HepG2 (cell line): ENCODE measurements around the gene C5orf58. TPM values are rescaled to one million over a fixed set of nuclear protein-coding genes. Genes with fewer than 3 reads are reported as not detected.

ENCODE experiments used
- ATAC-seq: fragments of 200-7000 bp; cut with Tn5 transposase; 3 replicates; pipeline ENCODE4 v1.9.1; 2020; ENCODE audit warnings: mild to moderate bottlenecking, moderate library complexity
- BruUV-seq: library from RNA; stranded (reverse); fragments of 400-500 nt; replicated peaks from 2 replicates; lab custom pipeline; 2021; lab: Mats Ljungman, UMichigan
- CTCF ChIA-PET: fragments of 300-600 bp; formaldehyde crosslinking; extraction: SDS; loops from one replicate; lab custom pipeline; 2021; ENCODE audit warnings: low total read pairs, inconsistent platforms, low intra/inter-chr PET ratio; lab: Yijun Ruan, JAX
- POLR2A ChIA-PET: fragments of 350-600 bp; sonication (Branson Sonifier 250); formaldehyde crosslinking; loops from one replicate; lab custom pipeline; 2020; ENCODE audit warnings: antibody characterized with exemption, inconsistent platforms; lab: Yijun Ruan, JAX
- DNase-seq: peaks from one replicate; pipeline ENCODE4 v3.0.0-alpha.2; 2015; ENCODE audit warnings: low spot score
- FAIRE-seq: peaks from 3 replicates; lab custom pipeline; 2011; peaks lifted over from hg19 to GRCh38; lab: Jason Lieb, UNC
- H2AFZ ChIP-seq: one replicate; pipeline ENCODE4 v1.6.1; 2011; ENCODE audit warnings: low read length, inconsistent platforms
- H3K27ac ChIP-seq: fragments of 300-600 bp; 3 replicates; pipeline ENCODE4 v1.8.0; 2011; ENCODE audit warnings: mixed run types, mild to moderate bottlenecking, mixed read lengths, low read length, inconsistent platforms; ENCODE audit not compliant: insufficient read depth; ENCODE audit errors: extremely low read length
- H3K27me3 ChIP-seq, 2 experiments: fragments of 200-600 bp in 1 of 2; 2 replicates in 1 of 2; 3 replicates in 1 of 2; pipeline versions ENCODE4 v1.6.0 to v1.8.0; 2011; ENCODE audit warnings: low read length in 2 of 2, mild to moderate bottlenecking in 2 of 2, moderate library complexity in 2 of 2, inconsistent platforms in 1 of 2; ENCODE audit not compliant: insufficient read depth in 2 of 2, control insufficient read depth in 1 of 2
- H3K36me3 ChIP-seq, 2 experiments: fragments of 200-600 bp in 1 of 2; replicated peaks in 1 of 2; 2 replicates in 1 of 2; 3 replicates in 1 of 2; pipeline versions ENCODE4 v1.5.1 to v1.8.0; 2011; ENCODE audit warnings: low read length in 2 of 2, inconsistent platforms in 1 of 2; ENCODE audit not compliant: insufficient read depth in 2 of 2, control insufficient read depth in 1 of 2
- H3K4me1 ChIP-seq: 2 replicates; pipeline ENCODE4 v1.5.1; 2012; ENCODE audit warnings: low read length, inconsistent platforms; ENCODE audit not compliant: insufficient read depth
- H3K4me2 ChIP-seq: 2 replicates; pipeline ENCODE4 v1.6.0; 2011; ENCODE audit warnings: low read depth, low read length, inconsistent platforms
- H3K4me3 ChIP-seq, 3 experiments: fragments of 200-600 bp in 1 of 3; sonication (generic), shearing (Covaris generic) in 1 of 3; replicated peaks in 1 of 3; 2 replicates each; pipeline ENCODE4 v1.5.1; 2011 to 2016; ENCODE audit warnings: low read length in 3 of 3, inconsistent platforms in 2 of 3, low read depth in 2 of 3, mild to moderate bottlenecking in 2 of 3, control low read depth in 1 of 3, mixed read lengths in 1 of 3; ENCODE audit not compliant: insufficient read depth in 1 of 3
- H3K79me2 ChIP-seq: one replicate; pipeline ENCODE4 v1.6.1; 2011; ENCODE audit warnings: low read length, inconsistent platforms; ENCODE audit not compliant: insufficient read depth
- H3K9ac ChIP-seq: 2 replicates; pipeline ENCODE4 v1.6.0; 2011; ENCODE audit warnings: mild to moderate bottlenecking, low read depth, low read length, inconsistent platforms; ENCODE audit not compliant: insufficient read depth
- H3K9me3 ChIP-seq: 2 replicates; pipeline ENCODE4 v1.5.1; 2012; ENCODE audit warnings: mild to moderate bottlenecking, low read length
- H4K20me1 ChIP-seq: 2 replicates; pipeline ENCODE4 v1.6.0; 2011; ENCODE audit warnings: inconsistent platforms, mild to moderate bottlenecking, low read length, moderate library complexity; ENCODE audit not compliant: insufficient read depth
- AHR ChIP-seq: IDR thresholded peaks from 2 replicates; pipeline ENCODE4 v1.6.1; 2018; ENCODE audit warnings: missing genetic modification reagents, missing compliant biosample characterization
- HIVEP1 ChIP-seq: sonication (generic); formaldehyde crosslinking; IDR thresholded peaks from 2 replicates; pipeline ENCODE4 v1.4.0; 2020; ENCODE audit warnings: mild to moderate bottlenecking, missing genetic modification reagents
- JARID2 ChIP-seq: sonication (generic); formaldehyde crosslinking; IDR thresholded peaks from 2 replicates; pipeline ENCODE4 v1.8.1; 2023; ENCODE audit warnings: missing genetic modification reagents, inconsistent platforms; ENCODE audit not compliant: insufficient replicate concordance
- MED1 ChIP-seq: sonication (generic); formaldehyde crosslinking; IDR thresholded peaks from 2 replicates; pipeline ENCODE4 v1.4.0; 2020; ENCODE audit warnings: missing genetic modification reagents
- MIER3 ChIP-seq: IDR thresholded peaks from 2 replicates; pipeline ENCODE4 v1.6.1; 2016; ENCODE audit warnings: missing compliant biosample characterization, borderline replicate concordance
- NCOA1 ChIP-seq: sonication (generic); formaldehyde crosslinking; IDR thresholded peaks from 2 replicates; pipeline ENCODE4 v1.9.0; 2021; ENCODE audit warnings: missing genetic modification reagents
- REPIN1 ChIP-seq: sonication (generic); formaldehyde crosslinking; IDR thresholded peaks from 2 replicates; pipeline ENCODE4 v1.8.0; 2022; ENCODE audit warnings: missing genetic modification reagents, low read depth, mild to moderate bottlenecking, borderline replicate concordance
- ZNF235 ChIP-seq: sonication (generic); formaldehyde crosslinking; IDR thresholded peaks from 2 replicates; pipeline ENCODE4 v1.8.1; 2023; ENCODE audit warnings: mild to moderate bottlenecking, missing genetic modification reagents, borderline replicate concordance
- ZNF558 ChIP-seq: sonication (generic); formaldehyde crosslinking; IDR thresholded peaks from 2 replicates; pipeline ENCODE4 v1.9.0; 2022; ENCODE audit warnings: mild to moderate bottlenecking, missing genetic modification reagents, borderline replicate concordance
- ZNF850 ChIP-seq: sonication (generic); formaldehyde crosslinking; conservative IDR thresholded peaks from 2 replicates; pipeline ENCODE4 v1.9.0; 2021; ENCODE audit warnings: mild to moderate bottlenecking, missing genetic modification reagents
- WGBS: methylation state at CpG from one replicate; pipeline ENCODE4 v1.1.6; 2017; ENCODE audit warnings: low lambda C conversion rate; 5-methylcytosine and 5-hydroxymethylcytosine counted together
- in situ Hi-C: cut with HindIII; loops from 2 replicates; pipeline ENCODE4 v1.10.0; 2017; ENCODE audit warnings: low pct_unique_long_range_greater_than_20kb; ENCODE audit not compliant: extremely low pct_ligation_motif_present
- intact Hi-C: fragments of 100-400 bp; cut with micrococcal nuclease; formaldehyde crosslinking; loops from one replicate; pipeline ENCODE4 v1.10.0; 2022; ENCODE audit not compliant: unreplicated experiment
- polyA plus RNA-seq, 8 experiments: library from polyadenylated mRNA; depleted of rRNA in 3 of 8; stranded (reverse) in 7 of 8; unstranded in 1 of 8; fragments of >200 nt; fragmentation: Illumina TruSeq in 4 of 8; extraction: Trizol in 4 of 8; gene quantifications; 2 replicates each; pipeline versions ENCODE4 v1.2.1 to v1.2.3, GENCODE V29; 2011 to 2016; ENCODE audit warnings: low read depth in 4 of 8, missing spikeins in 1 of 8, mixed read lengths in 1 of 8; ENCODE audit not compliant: insufficient read depth in 1 of 8
- total RNA-seq, 5 experiments: library from RNA; depleted of rRNA; stranded (reverse); fragments of >200 nt; fragmentation: Illumina TruSeq; extraction: Trizol; gene quantifications; 2 replicates each; pipeline ENCODE4 v1.2.3, GENCODE V29; 2016; ENCODE audit warnings: low read depth in 1 of 5
- TF ChIP-seq, protein P1 (sequence below): sonication (generic); formaldehyde crosslinking; IDR thresholded peaks from 2 replicates; pipeline ENCODE4 v1.5.0; 2020; ENCODE audit warnings: missing genetic modification reagents, mild to moderate bottlenecking, borderline replicate concordance

C5orf58 gene
- total and polyA plus RNA-seq, 2 of the 13 experiments (the other 11 are each of a cell fraction or from before 2014, with no cell fraction given), result not detected

DNA sequence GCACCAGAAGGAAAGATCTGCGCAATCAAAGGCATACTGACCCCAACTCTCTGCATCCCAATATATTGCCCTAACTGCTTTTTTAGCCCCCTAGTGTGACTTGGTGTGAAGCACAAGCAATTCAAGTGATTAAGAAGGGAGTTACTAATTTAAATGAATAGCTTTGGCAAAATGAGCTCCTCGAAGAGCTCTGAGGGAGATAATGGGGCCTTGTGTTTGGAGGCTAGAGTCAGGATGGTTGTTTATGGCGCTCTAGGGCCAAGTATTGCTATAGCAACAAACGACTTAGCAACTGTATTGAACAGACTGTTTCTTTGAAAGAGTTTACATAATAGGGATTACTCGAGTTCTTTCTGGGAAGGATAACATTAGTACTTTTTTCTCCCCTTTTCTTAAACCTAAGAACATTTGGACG is 11.5 kb upstream of the C5orf58 start:
- no peak for ATAC-seq
- no peaks in the 10 kb centered on the region for H3K9me3 ChIP-seq
- H2AFZ ChIP-seq, result no peak overlapping the region
- H3K27ac ChIP-seq, result no peak overlapping the region
- H3K79me2 ChIP-seq, result no peaks in the 10 kb centered on the region
- H3K4me2 ChIP-seq, result no peak overlapping the region
- WGBS, result 4% methylated on average over 6 of the region's 6 CpGs
- ChIA-PET POLR2A (no interaction called here), CTCF (no interaction called here)
- no peak for TF ChIP-seq MIER3 (CRISPR knock-in tag)
- TF ChIP-seq NCOA1, result no peak
- no peak for TF ChIP-seq MED1 (CRISPR knock-in tag)
- no peak for TF ChIP-seq ZNF850 (CRISPR knock-in tag)
- no peak for TF ChIP-seq REPIN1 (CRISPR knock-in tag)
- no peak for TF ChIP-seq HIVEP1 (CRISPR knock-in tag)
- TF ChIP-seq ZNF235 (CRISPR knock-in tag), result no peak
- no peak for TF ChIP-seq JARID2 (CRISPR knock-in tag)
- TF ChIP-seq AHR (CRISPR knock-in tag), result no peak
- H4K20me1 ChIP-seq, result no peaks in the 10 kb centered on the region
- in situ Hi-C loops, result no loop called here
- H3K4me3 ChIP-seq, result no peak overlapping the region
- intact Hi-C loops, result no loop called here
- no TSS peak for BruUV-seq
- H3K9ac ChIP-seq, result no peak overlapping the region
- no peaks in the 10 kb centered on the region for H3K4me1 ChIP-seq
- H3K27me3 ChIP-seq, result no peaks in the 10 kb centered on the region
- H3K36me3 ChIP-seq, result no peaks in the 10 kb centered on the region
- no peak for FAIRE-seq
- no peak for DNase-seq

DNA sequence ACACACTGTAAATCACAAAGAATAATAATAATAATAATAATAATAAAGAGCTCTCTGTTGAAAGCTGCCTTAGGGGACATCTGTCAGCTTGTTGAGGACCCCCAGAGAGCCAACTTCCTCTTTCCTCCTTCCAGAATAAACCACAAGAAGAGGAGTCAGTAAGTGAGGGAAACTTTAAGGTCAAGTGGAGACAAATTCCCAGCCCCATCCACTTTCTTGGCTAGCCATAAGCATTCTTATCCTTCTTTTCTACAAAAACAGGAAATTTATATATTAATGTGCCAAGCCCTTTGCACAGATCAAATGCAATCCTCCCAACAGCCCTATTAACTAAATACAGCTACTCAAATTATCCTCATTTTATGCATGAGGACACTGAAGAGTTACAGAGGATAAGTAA is 9.4 kb upstream of the C5orf58 start:
- Histone ChIP-seq H3K4me3 (no peak overlapping the region), H3K4me2 (no peak overlapping the region), H3K27ac (no peak overlapping the region), H3K27me3 (no peaks in the 10 kb centered on the region), H3K36me3 (no peaks in the 10 kb centered on the region), H3K79me2 (no peaks in the 10 kb centered on the region), H3K4me1 (no peaks in the 10 kb centered on the region), H4K20me1 (no peaks in the 10 kb centered on the region), H3K9ac (no peak overlapping the region), H2AFZ (no peak overlapping the region), H3K9me3 (no peaks in the 10 kb centered on the region)
- intact Hi-C loops, result no loop called here
- no peak for ATAC-seq
- FAIRE-seq, result no peak
- CTCF ChIA-PET, result no interaction called here
- TF ChIP-seq, protein P1, sequence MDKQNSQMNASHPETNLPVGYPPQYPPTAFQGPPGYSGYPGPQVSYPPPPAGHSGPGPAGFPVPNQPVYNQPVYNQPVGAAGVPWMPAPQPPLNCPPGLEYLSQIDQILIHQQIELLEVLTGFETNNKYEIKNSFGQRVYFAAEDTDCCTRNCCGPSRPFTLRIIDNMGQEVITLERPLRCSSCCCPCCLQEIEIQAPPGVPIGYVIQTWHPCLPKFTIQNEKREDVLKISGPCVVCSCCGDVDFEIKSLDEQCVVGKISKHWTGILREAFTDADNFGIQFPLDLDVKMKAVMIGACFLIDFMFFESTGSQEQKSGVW (CRISPR knock-in tag), result no peak
- TF ChIP-seq ZNF558 (CRISPR knock-in tag), result no peak
- in situ Hi-C loops, result no loop called here
- BruUV-seq, result no TSS peak
- no peak for DNase-seq
- POLR2A ChIA-PET, result no interaction called here
